Measurements from ENCODE around the gene CCNJL.

Gene CCNJL

GRCh38 chr5:160211352-160211751 lies 101.0 kb downstream of the CCNJL start:
- DNase-seq = no peak

DNA sequence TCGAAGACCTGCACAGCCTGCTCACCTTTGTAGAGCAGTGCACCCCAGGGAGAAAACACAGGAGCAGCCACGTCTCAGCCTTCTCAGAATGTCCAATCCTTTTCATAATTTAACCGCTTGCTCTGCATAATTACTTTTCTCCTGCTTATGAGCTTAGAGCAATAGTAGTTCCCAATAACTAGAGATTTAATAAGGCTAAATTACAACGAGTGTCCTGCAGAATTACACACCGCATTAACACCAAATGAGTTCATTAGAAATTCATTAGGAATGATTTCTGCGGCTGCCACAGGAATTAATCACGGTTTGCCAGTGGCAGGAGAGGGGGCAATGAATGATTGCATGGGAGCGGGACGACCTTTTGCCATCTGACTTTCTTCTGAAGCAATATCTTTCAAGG lies 101.8 kb downstream of the CCNJL start:
- DNase-seq = no peak

DNA sequence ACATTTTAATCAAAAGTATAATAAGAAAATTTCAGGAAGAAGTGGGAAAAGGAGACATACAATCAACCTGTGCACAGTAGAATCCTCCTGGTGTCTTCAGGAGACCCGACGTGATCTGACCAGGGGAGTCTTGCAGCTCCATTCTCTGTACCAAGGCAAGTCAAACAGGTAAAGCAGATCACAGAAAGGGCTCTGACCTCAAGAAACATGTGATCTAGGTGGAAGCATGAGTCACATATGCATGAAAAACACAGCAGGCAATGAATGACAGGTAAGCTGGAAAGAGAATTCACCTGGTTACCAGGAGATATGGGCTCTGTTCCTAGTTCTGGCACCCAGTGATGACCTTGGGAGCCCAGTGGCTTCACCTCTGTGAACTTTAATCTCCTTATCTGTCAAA lies 102.4 kb downstream of the CCNJL start:
- DNase-seq = no peak

- DNase-seq = no peak
Measured at GRCh38 chr5:160207061-160207460, 105.3 kb downstream of the CCNJL start.
